Osteoblast (primary cell): ENCODE measurements around the gene CD46. TPM values are rescaled to one million over a fixed set of nuclear protein-coding genes. Genes with fewer than 3 reads are reported as not detected.
"Not testable (repeated sequence)": the region's sequence is repeated elsewhere in the genome, so short reads cannot be mapped to it uniquely, and the experiment has no call there.

Experiments
- DNase-seq: peaks from one replicate; pipeline ENCODE4 v3.0.0; 2011; ENCODE audit warnings: low spot score, mixed read lengths; ENCODE audit not compliant: insufficient read length; ENCODE audit errors: missing footprints
- H2AFZ ChIP-seq: 2 replicates; pipeline ENCODE4 v1.6.0; 2011; ENCODE audit warnings: mild to moderate bottlenecking, low read length
- H3K27ac ChIP-seq: 2 replicates; pipeline ENCODE4 v1.5.1; 2011; ENCODE audit warnings: mild to moderate bottlenecking, low read depth, low read length, moderate library complexity
- H3K27me3 ChIP-seq: 2 replicates; pipeline ENCODE4 v1.6.0; 2012; ENCODE audit warnings: mild to moderate bottlenecking, control low read depth, inconsistent platforms, low read length, moderate library complexity; ENCODE audit not compliant: insufficient read depth
- H3K36me3 ChIP-seq: 2 replicates; pipeline ENCODE4 v1.5.1; 2011; ENCODE audit warnings: mild to moderate bottlenecking, low read length, control low read depth, moderate library complexity; ENCODE audit not compliant: insufficient read depth
- H3K4me1 ChIP-seq: 2 replicates; pipeline ENCODE4 v1.5.1; 2011; ENCODE audit warnings: mild to moderate bottlenecking, low read length, control low read depth, moderate library complexity; ENCODE audit not compliant: insufficient read depth
- H3K4me2 ChIP-seq: 2 replicates; pipeline ENCODE4 v1.6.0; 2011; ENCODE audit warnings: mild to moderate bottlenecking, low read length; ENCODE audit not compliant: insufficient read depth
- H3K4me3 ChIP-seq: fragments of 200-600 bp; sonication (generic); 3 replicates; pipeline ENCODE4 v1.5.1; 2012; ENCODE audit warnings: mild to moderate bottlenecking, low read length, inconsistent platforms; ENCODE audit not compliant: insufficient read depth
- H3K79me2 ChIP-seq: 2 replicates; pipeline ENCODE4 v1.6.0; 2012; ENCODE audit warnings: mild to moderate bottlenecking, low read length, control low read depth, inconsistent platforms; ENCODE audit not compliant: insufficient read depth
- H3K9me3 ChIP-seq: 2 replicates; pipeline ENCODE4 v1.5.1; 2011; ENCODE audit warnings: low read depth, low read length, control low read depth
- H4K20me1 ChIP-seq: 2 replicates; pipeline ENCODE4 v1.6.0; 2012; ENCODE audit warnings: mild to moderate bottlenecking, low read length, control low read depth; ENCODE audit not compliant: insufficient read depth
- total RNA-seq: library from RNA; depleted of rRNA; stranded (reverse); fragments of >200 nt; gene quantifications from 2 replicates; pipeline ENCODE4 v1.2.3, GENCODE V29; 2012
- TF ChIP-seq, protein P1 (sequence below): IDR thresholded peaks from 2 replicates; pipeline ENCODE4 v1.5.1; 2011; ENCODE audit warnings: mild to moderate bottlenecking, low read depth, low read length, moderate library complexity; ENCODE audit errors: extremely low read depth

Gene CD46
- total RNA-seq, 1 donor = 92.6 TPM

DNA sequence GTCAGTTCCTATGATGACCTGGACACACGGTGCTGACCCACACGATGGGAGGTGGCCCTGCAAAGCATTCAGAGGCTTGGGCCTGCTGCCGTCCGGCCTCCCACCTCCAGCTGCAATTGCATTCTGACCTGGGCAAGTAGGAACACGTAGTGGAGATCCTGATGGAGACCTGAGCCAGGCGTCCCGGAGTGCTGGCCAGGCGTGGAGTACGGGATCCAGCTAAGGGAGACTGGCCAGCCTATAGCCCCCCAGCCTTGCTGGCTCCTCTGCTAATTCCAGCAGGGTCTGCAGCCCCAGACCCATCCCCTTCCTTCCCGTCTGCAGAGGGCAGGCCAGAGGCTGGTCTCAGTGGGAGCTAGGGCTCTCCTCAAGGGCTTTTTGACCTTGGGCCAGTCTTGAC is 11.2 kb downstream of the CD46 start:
- no peak overlapping the region for H3K4me3 ChIP-seq
- no peaks in the 10 kb centered on the region for H3K27me3 ChIP-seq
- H3K36me3 ChIP-seq = peaks cover 23% of the 10 kb centered on the region
- H4K20me1 ChIP-seq = no peaks in the 10 kb centered on the region
- H3K27ac ChIP-seq = no peak overlapping the region
- DNase-seq = no peak
- no peak overlapping the region for H3K4me2 ChIP-seq
- H2AFZ ChIP-seq = no peak overlapping the region
- no peaks in the 10 kb centered on the region for H3K9me3 ChIP-seq
- TF ChIP-seq, protein P1, sequence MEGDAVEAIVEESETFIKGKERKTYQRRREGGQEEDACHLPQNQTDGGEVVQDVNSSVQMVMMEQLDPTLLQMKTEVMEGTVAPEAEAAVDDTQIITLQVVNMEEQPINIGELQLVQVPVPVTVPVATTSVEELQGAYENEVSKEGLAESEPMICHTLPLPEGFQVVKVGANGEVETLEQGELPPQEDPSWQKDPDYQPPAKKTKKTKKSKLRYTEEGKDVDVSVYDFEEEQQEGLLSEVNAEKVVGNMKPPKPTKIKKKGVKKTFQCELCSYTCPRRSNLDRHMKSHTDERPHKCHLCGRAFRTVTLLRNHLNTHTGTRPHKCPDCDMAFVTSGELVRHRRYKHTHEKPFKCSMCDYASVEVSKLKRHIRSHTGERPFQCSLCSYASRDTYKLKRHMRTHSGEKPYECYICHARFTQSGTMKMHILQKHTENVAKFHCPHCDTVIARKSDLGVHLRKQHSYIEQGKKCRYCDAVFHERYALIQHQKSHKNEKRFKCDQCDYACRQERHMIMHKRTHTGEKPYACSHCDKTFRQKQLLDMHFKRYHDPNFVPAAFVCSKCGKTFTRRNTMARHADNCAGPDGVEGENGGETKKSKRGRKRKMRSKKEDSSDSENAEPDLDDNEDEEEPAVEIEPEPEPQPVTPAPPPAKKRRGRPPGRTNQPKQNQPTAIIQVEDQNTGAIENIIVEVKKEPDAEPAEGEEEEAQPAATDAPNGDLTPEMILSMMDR = no peak
- H3K4me1 ChIP-seq = no peaks in the 10 kb centered on the region
- H3K79me2 ChIP-seq = peaks cover 3% of the 10 kb centered on the region

DNA sequence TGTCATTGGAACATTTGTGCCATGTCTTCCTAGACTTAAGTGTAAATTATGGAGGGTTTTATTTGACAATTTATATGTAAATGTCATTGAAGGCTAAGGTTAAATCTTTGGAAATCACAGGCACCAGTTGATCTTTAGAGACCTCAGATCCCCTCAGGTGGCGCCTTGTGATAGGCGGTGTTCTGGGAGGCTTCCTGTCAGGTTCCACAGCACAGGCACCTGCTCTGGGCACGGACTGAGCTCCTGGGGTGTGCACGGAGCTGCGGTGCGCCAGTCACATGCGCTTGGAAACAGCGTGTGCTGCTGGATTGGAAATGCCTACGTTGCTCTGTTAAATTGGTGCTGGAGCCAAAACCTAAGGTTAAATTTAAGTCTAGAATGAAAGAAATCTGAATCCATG is 12.1 kb downstream of the CD46 start:
- Histone ChIP-seq H4K20me1 (no peaks in the 10 kb centered on the region), H3K4me1 (no peaks in the 10 kb centered on the region), H3K36me3 (peaks cover 21% of the 10 kb centered on the region), H3K27me3 (no peaks in the 10 kb centered on the region), H2AFZ (no peak overlapping the region), H3K9me3 (no peaks in the 10 kb centered on the region), H3K4me2 (no peak overlapping the region), H3K4me3 (no peak overlapping the region), H3K79me2 (no peaks in the 10 kb centered on the region), H3K27ac (no peak overlapping the region)
- no peak for DNase-seq
- TF ChIP-seq, protein P1 = no peak

DNA sequence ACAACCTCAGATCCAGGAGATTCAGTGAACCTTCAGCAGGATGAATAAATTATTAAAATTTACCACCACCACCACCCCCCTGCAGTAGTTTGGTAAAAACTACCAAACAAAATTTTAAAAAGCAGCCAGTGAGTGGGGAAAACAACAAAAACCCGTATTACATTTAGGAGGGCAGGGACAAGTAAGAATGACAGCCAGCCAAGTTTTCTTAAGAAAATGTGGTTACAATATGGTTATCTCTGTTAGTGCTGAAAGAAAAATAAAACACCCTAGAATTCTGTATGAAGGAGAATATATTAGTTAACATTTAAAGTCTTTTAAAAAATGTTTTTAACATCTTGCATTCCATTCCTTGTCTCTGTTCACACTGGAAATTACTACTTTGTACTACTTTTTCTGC is 14.7 kb downstream of the CD46 start:
- H3K27ac ChIP-seq = no peak overlapping the region
- TF ChIP-seq, protein P1 = no peak
- no peaks in the 10 kb centered on the region for H3K27me3 ChIP-seq
- H2AFZ ChIP-seq = no peak overlapping the region
- H4K20me1 ChIP-seq = no peaks in the 10 kb centered on the region
- no peaks in the 10 kb centered on the region for H3K9me3 ChIP-seq
- H3K79me2 ChIP-seq = no peaks in the 10 kb centered on the region
- no peak overlapping the region for H3K4me3 ChIP-seq
- H3K36me3 ChIP-seq = peaks cover 23% of the 10 kb centered on the region
- no peak overlapping the region for H3K4me2 ChIP-seq
- H3K4me1 ChIP-seq = no peaks in the 10 kb centered on the region
- DNase-seq = no peak

DNA sequence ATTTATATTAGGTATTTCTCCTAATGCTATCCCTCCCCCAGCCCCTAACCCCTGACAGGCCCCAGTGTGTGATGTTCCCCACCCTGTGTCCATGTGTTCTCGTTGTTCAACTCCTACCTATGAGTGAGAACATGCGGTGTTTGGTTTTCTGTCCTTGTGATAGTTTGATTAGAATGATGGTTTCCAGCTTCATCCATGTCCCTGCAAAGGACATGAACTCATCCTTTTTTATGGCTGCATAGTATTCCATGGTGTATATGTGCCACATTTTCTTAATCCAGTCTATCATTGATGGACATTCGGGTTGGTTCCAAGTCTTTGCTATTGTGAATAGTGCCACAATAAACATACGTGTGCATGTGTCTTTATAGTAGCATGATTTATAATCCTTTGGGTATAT is 18.7 kb downstream of the CD46 start:
- not testable (repeated sequence) for H3K4me2 ChIP-seq, H3K27me3 ChIP-seq, H3K4me3 ChIP-seq, H3K9me3 ChIP-seq, DNase-seq, H4K20me1 ChIP-seq, H3K27ac ChIP-seq, H2AFZ ChIP-seq, H3K79me2 ChIP-seq, H3K4me1 ChIP-seq
- H3K36me3 ChIP-seq = peaks cover 12% of the 10 kb centered on the region

DNA sequence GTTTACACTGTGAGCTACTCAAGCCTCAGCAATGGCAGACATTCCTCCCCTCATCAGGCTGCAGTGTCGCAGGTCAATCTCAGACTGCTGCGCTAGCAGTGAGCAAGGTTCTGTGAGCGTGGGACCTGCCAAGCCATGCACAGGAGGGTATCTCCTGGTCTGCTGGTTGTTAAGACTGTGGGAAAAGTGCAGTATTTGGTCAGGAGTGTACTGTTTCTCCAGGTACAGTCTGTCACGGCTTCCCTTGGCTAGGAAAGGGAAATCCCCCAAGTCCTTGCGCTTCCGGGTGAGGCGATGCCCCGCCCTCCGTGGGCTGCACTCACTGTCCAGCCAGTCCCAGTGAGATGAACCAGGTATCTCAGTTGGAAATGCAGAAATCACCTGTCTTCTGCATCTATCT is 24.2 kb downstream of the CD46 start:
- H2AFZ ChIP-seq, H3K27me3 ChIP-seq, H3K4me1 ChIP-seq, H3K4me3 ChIP-seq, H4K20me1 ChIP-seq, H3K9me3 ChIP-seq, H3K36me3 ChIP-seq, H3K27ac ChIP-seq, DNase-seq, H3K4me2 ChIP-seq: not testable (repeated sequence)
- peaks cover 13% of the 10 kb centered on the region for H3K79me2 ChIP-seq

DNA sequence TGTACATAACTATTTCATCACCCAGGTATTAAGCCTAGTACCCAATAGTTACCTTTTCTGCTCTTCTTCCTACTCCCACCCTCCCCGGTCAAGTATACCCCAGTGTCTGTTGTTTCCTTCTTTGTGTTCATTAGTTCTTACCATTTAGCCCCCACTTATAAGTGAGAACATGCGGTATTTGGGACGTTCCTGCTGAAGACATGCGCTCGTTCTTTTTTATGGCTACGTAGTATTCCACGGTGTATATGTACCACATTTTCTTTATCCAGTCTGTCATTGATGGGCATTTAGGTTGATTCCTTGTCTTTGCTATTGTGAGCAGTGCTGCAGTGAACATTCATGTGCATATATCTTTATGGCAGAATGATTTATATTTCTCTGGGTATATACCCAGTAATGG is 25.6 kb downstream of the CD46 start:
- H3K4me2 ChIP-seq, H3K27me3 ChIP-seq, H2AFZ ChIP-seq, DNase-seq, H3K36me3 ChIP-seq, H3K4me3 ChIP-seq, H3K27ac ChIP-seq, H3K4me1 ChIP-seq, H4K20me1 ChIP-seq, H3K9me3 ChIP-seq: not testable (repeated sequence)
- H3K79me2 ChIP-seq = peaks cover 13% of the 10 kb centered on the region
